H1 (cell line): ENCODE data around the gene AP4B1. TPM values are rescaled to one million over a fixed set of nuclear protein-coding genes. Genes with fewer than 3 reads are reported as not detected.

Experiments used
- CTCF ChIA-PET: fragments of 300-600 bp; sonication (Branson Sonifier 250); formaldehyde crosslinking; loops from one replicate; lab custom pipeline; 2021; ENCODE audit not compliant: partially characterized antibody; lab: Charles Lee
- POLR2A ChIA-PET: fragments of 300-600 bp; sonication (Branson Sonifier 250); formaldehyde crosslinking; loops from one replicate; lab custom pipeline; 2021; ENCODE audit warnings: inconsistent platforms; ENCODE audit not compliant: partially characterized antibody; lab: Charles Lee
- DNase-seq, 2 experiments: peaks; one replicate each; pipeline versions ENCODE4 v3.0.0 to v3.0.0-alpha.2; 2010 to 2022; ENCODE audit warnings: low spot score in 2 of 2, low read depth in 1 of 2, mixed read lengths in 1 of 2
- FAIRE-seq: peaks from 2 replicates; lab custom pipeline; 2011; peaks lifted over from hg19 to GRCh38; lab: Jason Lieb, UNC
- H2AFZ ChIP-seq: 2 replicates; pipeline ENCODE4 v1.8.1; 2012; ENCODE audit warnings: low read length, inconsistent platforms
- H2AK5ac ChIP-seq: 2 replicates; pipeline ENCODE4 v1.6.1; 2013; ENCODE audit warnings: low read depth, low read length
- H2BK120ac ChIP-seq: replicated peaks from 2 replicates; pipeline ENCODE3; 2013; ENCODE audit warnings: low read depth, low read length, inconsistent platforms
- H2BK12ac ChIP-seq: 2 replicates; pipeline ENCODE4 v1.6.1; 2013; ENCODE audit warnings: low read depth, low read length
- H2BK15ac ChIP-seq: 2 replicates; pipeline ENCODE4 v1.6.1; 2013; ENCODE audit warnings: low read length
- H2BK20ac ChIP-seq: 2 replicates; pipeline ENCODE4 v1.6.1; 2013; ENCODE audit warnings: low read length
- H2BK5ac ChIP-seq: 2 replicates; pipeline ENCODE4 v1.6.1; 2013; ENCODE audit warnings: low read depth, low read length
- H3K14ac ChIP-seq: 2 replicates; pipeline ENCODE4 v1.6.1; 2013; ENCODE audit warnings: inconsistent platforms; ENCODE audit not compliant: insufficient read length
- H3K18ac ChIP-seq: 2 replicates; pipeline ENCODE4 v1.6.1; 2013; ENCODE audit warnings: low read length; ENCODE audit errors: extremely low read depth
- H3K23ac ChIP-seq: 2 replicates; pipeline ENCODE4 v1.6.1; 2013; ENCODE audit warnings: inconsistent platforms; ENCODE audit not compliant: insufficient read length
- H3K23me2 ChIP-seq: 2 replicates; pipeline ENCODE4 v1.6.1; 2013; ENCODE audit warnings: low read depth, low read length
- H3K27ac ChIP-seq: 2 replicates; pipeline ENCODE4 v1.6.1; 2011; ENCODE audit warnings: low read depth, low read length, inconsistent platforms
- H3K27me3 ChIP-seq, 4 experiments: replicated peaks in 1 of 4; 1 replicate in 1 of 4; 2 replicates in 3 of 4; pipeline versions ENCODE4 v1.6.1 to v1.8.1; 2011 to 2013; ENCODE audit warnings: low read length in 3 of 4, mild to moderate bottlenecking in 3 of 4, inconsistent platforms in 2 of 4, mixed read lengths in 2 of 4, moderate library complexity in 1 of 4; ENCODE audit not compliant: control insufficient read depth in 3 of 4, insufficient read depth in 3 of 4; ENCODE audit errors: extremely low read depth in 1 of 4
- H3K36me3 ChIP-seq, 4 experiments: 2 replicates each; pipeline versions ENCODE4 v1.6.1 to v1.8.1; 2011 to 2013; ENCODE audit warnings: mild to moderate bottlenecking in 4 of 4, low read length in 3 of 4, moderate library complexity in 2 of 4, control low read depth in 1 of 4, inconsistent platforms in 1 of 4; ENCODE audit not compliant: insufficient read depth in 4 of 4, control insufficient read depth in 2 of 4
- H3K4ac ChIP-seq: replicated peaks from 2 replicates; pipeline ENCODE3; 2013; ENCODE audit warnings: low read length, low read depth, mixed read lengths, inconsistent platforms; ENCODE audit not compliant: insufficient read length
- H3K4me1 ChIP-seq, 4 experiments: replicated peaks in 1 of 4; 1 replicate in 1 of 4; 2 replicates in 3 of 4; pipeline versions ENCODE4 v1.6.1 to v1.8.1; 2011 to 2013; ENCODE audit warnings: low read length in 3 of 4, inconsistent platforms in 2 of 4, mixed read lengths in 1 of 4; ENCODE audit not compliant: insufficient read depth in 4 of 4, control insufficient read depth in 3 of 4
- H3K4me2 ChIP-seq, 2 experiments: 2 replicates each; pipeline versions ENCODE4 v1.6.1 to v1.8.1; 2011 to 2013; ENCODE audit warnings: low read depth in 2 of 2, low read length in 2 of 2, control low read depth in 1 of 2, inconsistent platforms in 1 of 2, mild to moderate bottlenecking in 1 of 2; ENCODE audit not compliant: insufficient read depth in 1 of 2
- H3K4me3 ChIP-seq, 4 experiments: fragments of 200-600, 300-600 bp in 1 of 4; sonication (generic), shearing (Covaris generic), sonication (Bioruptor Twin) in 1 of 4; 2 replicates each; pipeline versions ENCODE4 v1.5.1 to v1.8.1; 2011 to 2016; ENCODE audit warnings: low read length in 4 of 4, low read depth in 3 of 4, control low read depth in 2 of 4, inconsistent platforms in 2 of 4, mild to moderate bottlenecking in 2 of 4, mixed read lengths in 1 of 4, moderate library complexity in 1 of 4; ENCODE audit not compliant: insufficient read depth in 2 of 4; ENCODE audit errors: extremely low read depth in 1 of 4
- H3K56ac ChIP-seq: replicated peaks from 2 replicates; pipeline ENCODE3; 2013; ENCODE audit warnings: low read depth, mild to moderate bottlenecking, mixed read lengths, low read length, inconsistent platforms; ENCODE audit not compliant: insufficient read length
- H3K79me1 ChIP-seq: 2 replicates; pipeline ENCODE4 v1.6.1; 2013; ENCODE audit warnings: low read depth, low read length, control low read depth
- H3K79me2 ChIP-seq, 2 experiments: 2 replicates each; pipeline versions ENCODE4 v1.6.1 to v1.8.1; 2012 to 2013; ENCODE audit warnings: low read length in 2 of 2, mild to moderate bottlenecking in 2 of 2, inconsistent platforms in 1 of 2; ENCODE audit not compliant: insufficient read depth in 2 of 2, control insufficient read depth in 1 of 2
- H3K9ac ChIP-seq, 4 experiments: replicated peaks in 1 of 4; 1 replicate in 1 of 4; 2 replicates in 3 of 4; pipeline versions ENCODE4 v1.6.1 to v1.8.1; 2011 to 2013; ENCODE audit warnings: low read depth in 3 of 4, low read length in 3 of 4, control low read depth in 2 of 4, mild to moderate bottlenecking in 2 of 4, moderate library complexity in 2 of 4, inconsistent platforms in 1 of 4; ENCODE audit errors: extremely low read depth in 1 of 4
- H3K9me3 ChIP-seq, 2 experiments: 2 replicates each; pipeline versions ENCODE4 v1.6.1 to v1.8.1; 2012 to 2013; ENCODE audit warnings: mild to moderate bottlenecking in 2 of 2, moderate library complexity in 2 of 2, control low read depth in 1 of 2, inconsistent platforms in 1 of 2, low read depth in 1 of 2, low read length in 1 of 2, mixed read lengths in 1 of 2; ENCODE audit not compliant: insufficient read depth in 2 of 2
- H4K20me1 ChIP-seq, 2 experiments: replicated peaks in 1 of 2; 2 replicates each; pipeline versions ENCODE3 to v1.8.1; 2011 to 2013; ENCODE audit warnings: inconsistent platforms in 2 of 2, low read length in 2 of 2, mild to moderate bottlenecking in 1 of 2; ENCODE audit not compliant: insufficient read depth in 2 of 2, control insufficient read depth in 1 of 2
- H4K5ac ChIP-seq: 2 replicates; pipeline ENCODE4 v1.6.1; 2013; ENCODE audit warnings: low read length, low read depth, mixed read lengths, inconsistent platforms; ENCODE audit not compliant: insufficient read length
- H4K8ac ChIP-seq: 2 replicates; pipeline ENCODE4 v1.8.0; 2013; ENCODE audit warnings: mild to moderate bottlenecking, moderate library complexity, low read length, inconsistent platforms; ENCODE audit not compliant: insufficient read depth; ENCODE audit errors: extremely low read depth
- H4K91ac ChIP-seq: replicated peaks from 2 replicates; pipeline ENCODE3; 2013; ENCODE audit warnings: low read length, mixed read lengths, inconsistent platforms; ENCODE audit not compliant: insufficient read length
- PHF8 ChIP-seq: fragments of 200-600 bp; sonication (generic); conservative IDR thresholded peaks from 2 replicates; pipeline ENCODE4 v1.7.1; 2012; ENCODE audit warnings: low read depth, mild to moderate bottlenecking, inconsistent platforms, low read length, moderate library complexity
- POLR2AphosphoS5 ChIP-seq: IDR thresholded peaks from 2 replicates; pipeline ENCODE4 v1.6.1; 2011; ENCODE audit warnings: low read depth, low read length
- SIRT6 ChIP-seq: IDR thresholded peaks from one replicate; pipeline ENCODE4 v1.7.1; 2012; ENCODE audit warnings: low read length, inconsistent platforms
- polyA plus RNA-seq, 7 experiments: library from polyadenylated mRNA; depleted of rRNA in 3 of 7; stranded (reverse) in 5 of 7; unstranded in 2 of 7; fragments of >200 nt in 5 of 7; fragments of 200-250 nt in 2 of 7; gene quantifications; 1 replicate in 5 of 7; 2 replicates in 1 of 7; 4 replicates in 1 of 7; pipeline versions ENCODE4 v1.2.1 to v1.2.3, GENCODE V29; 2011 to 2013; ENCODE audit warnings: missing spikeins in 2 of 7, mixed read lengths in 2 of 7
- total RNA-seq: library from RNA; stranded (reverse); fragmentation: NEBNext Ultra II Directional; extraction: Animal tissue kit (Norgen Biotek cat#: 25700); gene quantifications from 2 replicates; pipeline ENCODE4 v1.2.1, GENCODE V29; 2021
- TF ChIP-seq, protein P1 (sequence below), 3 experiments: IDR thresholded peaks; 1 replicate in 2 of 3; 2 replicates in 1 of 3; pipeline versions ENCODE4 v1.5.1 to v1.6.1; 2011; ENCODE audit warnings: low read length in 3 of 3, mild to moderate bottlenecking in 3 of 3, inconsistent platforms in 2 of 3, low read depth in 1 of 3, moderate library complexity in 1 of 3; ENCODE audit not compliant: insufficient read depth in 1 of 3; ENCODE audit errors: control extremely low read depth in 1 of 3

Gene AP4B1
- total and polyA plus RNA-seq, 2 of the 8 experiments (the other 6 are each of a cell fraction or from before 2014, with no cell fraction given): 8.9 to 9.0 TPM

DNA sequence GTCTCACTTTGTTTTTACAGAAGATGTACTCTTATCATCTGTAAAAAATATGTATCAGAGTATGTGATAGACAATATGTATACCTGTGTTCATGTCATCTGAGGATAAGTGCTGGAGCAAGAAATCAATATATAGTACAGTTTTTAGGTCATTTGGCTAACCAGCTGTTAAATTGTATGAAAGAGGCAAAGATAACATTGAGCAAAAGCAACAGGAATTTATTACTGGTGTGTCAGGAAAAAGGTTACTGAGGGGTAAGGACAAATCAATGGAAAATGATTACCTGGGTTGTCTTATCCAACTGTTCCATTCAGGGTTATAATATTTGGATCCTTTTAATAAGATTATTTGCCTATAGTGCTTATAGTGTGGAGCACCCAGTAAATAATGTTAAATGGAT, 29.4 kb upstream of the AP4B1 start:
- TF ChIP-seq PHF8: no peak
- TF ChIP-seq, protein P1, sequence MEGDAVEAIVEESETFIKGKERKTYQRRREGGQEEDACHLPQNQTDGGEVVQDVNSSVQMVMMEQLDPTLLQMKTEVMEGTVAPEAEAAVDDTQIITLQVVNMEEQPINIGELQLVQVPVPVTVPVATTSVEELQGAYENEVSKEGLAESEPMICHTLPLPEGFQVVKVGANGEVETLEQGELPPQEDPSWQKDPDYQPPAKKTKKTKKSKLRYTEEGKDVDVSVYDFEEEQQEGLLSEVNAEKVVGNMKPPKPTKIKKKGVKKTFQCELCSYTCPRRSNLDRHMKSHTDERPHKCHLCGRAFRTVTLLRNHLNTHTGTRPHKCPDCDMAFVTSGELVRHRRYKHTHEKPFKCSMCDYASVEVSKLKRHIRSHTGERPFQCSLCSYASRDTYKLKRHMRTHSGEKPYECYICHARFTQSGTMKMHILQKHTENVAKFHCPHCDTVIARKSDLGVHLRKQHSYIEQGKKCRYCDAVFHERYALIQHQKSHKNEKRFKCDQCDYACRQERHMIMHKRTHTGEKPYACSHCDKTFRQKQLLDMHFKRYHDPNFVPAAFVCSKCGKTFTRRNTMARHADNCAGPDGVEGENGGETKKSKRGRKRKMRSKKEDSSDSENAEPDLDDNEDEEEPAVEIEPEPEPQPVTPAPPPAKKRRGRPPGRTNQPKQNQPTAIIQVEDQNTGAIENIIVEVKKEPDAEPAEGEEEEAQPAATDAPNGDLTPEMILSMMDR (IDR thresholded peaks at IDR 0.05; ENCODE audit: control extremely low read depth in 1 of 3, insufficient read depth in 1 of 3, low read depth in 1 of 3, low read length in 3 of 3): no peak
- TF ChIP-seq SIRT6: no peak
- TF ChIP-seq POLR2AphosphoS5: no peak
- Histone ChIP-seq H2BK12ac (no peak overlapping the region), H3K4me2 (no peak overlapping the region), H3K18ac (no peak overlapping the region), H2AFZ (no peak overlapping the region), H4K8ac (no peak overlapping the region), H3K79me1 (peaks cover 7% of the 10 kb centered on the region), H2AK5ac (no peak overlapping the region), H3K56ac (no peak overlapping the region), H2BK20ac (no peak overlapping the region), H4K5ac (no peak overlapping the region), H2BK120ac (no peak overlapping the region), H3K23me2 (peaks cover 9% of the 10 kb centered on the region), H4K91ac (no peak overlapping the region), H2BK5ac (no peak overlapping the region), H3K14ac (no peak overlapping the region), H3K27ac (no peak overlapping the region), H3K79me2 (peaks cover 23 to 91% of the 10 kb centered on the region in 2 experiments), H3K23ac (no peak overlapping the region), H3K4me3 (no peak overlapping the region), H4K20me1 (peaks cover 0 to 11% of the 10 kb centered on the region in 2 experiments), H3K27me3 (no peaks in the 10 kb centered on the region), H2BK15ac (no peak overlapping the region), H3K9me3 (no peaks in the 10 kb centered on the region), H3K9ac (no peak overlapping the region), H3K36me3 (no peaks in the 10 kb centered on the region), H3K4me1 (peaks cover 0 to 3% (median 1%) of the 10 kb centered on the region in 4 experiments; a peak in 5 of 7 replicates), H3K4ac (no peak overlapping the region)
- no peak for FAIRE-seq
- ChIA-PET POLR2A (no interaction called here), CTCF (interaction anchor here (0.6 to 1.7 kb wide), 4 partner anchors 9 to 301 kb away, joined by 3 to 4 read pairs (median 3); no protein-coding TSS in a partner anchor)
- no peak for DNase-seq
